H9 (cell line): Measurements from ENCODE around the gene STRN. TPM values are rescaled to one million over a fixed set of nuclear protein-coding genes. Genes with fewer than 3 reads are reported as not detected.

Source experiments
- DNase-seq: peaks from one replicate; pipeline ENCODE4 v3.0.0-alpha.2; 2017
- H2AFZ ChIP-seq: one replicate; pipeline ENCODE4 v1.6.1; 2013; ENCODE audit warnings: mild to moderate bottlenecking, low read length, control low read depth, moderate library complexity
- H2AK5ac ChIP-seq: 2 replicates; pipeline ENCODE4 v1.6.1; 2013; ENCODE audit warnings: low read length, control low read depth, mixed read lengths; ENCODE audit not compliant: insufficient read length
- H2BK120ac ChIP-seq: one replicate; pipeline ENCODE4 v1.6.1; 2013; ENCODE audit warnings: low read depth, mild to moderate bottlenecking, low read length, control low read depth, inconsistent platforms; ENCODE audit not compliant: poor library complexity, severe bottlenecking
- H2BK12ac ChIP-seq: 2 replicates; pipeline ENCODE4 v1.6.1; 2013; ENCODE audit warnings: low read length, control low read depth, mixed read lengths, low read depth; ENCODE audit not compliant: insufficient read length
- H2BK15ac ChIP-seq: 2 replicates; pipeline ENCODE4 v1.6.1; 2013; ENCODE audit warnings: low read depth, low read length, control low read depth
- H2BK20ac ChIP-seq: one replicate; pipeline ENCODE4 v1.6.1; 2013; ENCODE audit warnings: low read depth, mild to moderate bottlenecking, low read length, control low read depth, inconsistent platforms; ENCODE audit not compliant: poor library complexity, severe bottlenecking
- H2BK5ac ChIP-seq: 2 replicates; pipeline ENCODE4 v1.6.1; 2013; ENCODE audit warnings: low read length, control low read depth, mixed read lengths; ENCODE audit not compliant: insufficient read length
- H3K14ac ChIP-seq: 2 replicates; pipeline ENCODE4 v1.6.1; 2013; ENCODE audit warnings: low read length, control low read depth; ENCODE audit not compliant: insufficient read depth
- H3K18ac ChIP-seq: 2 replicates; pipeline ENCODE4 v1.6.1; 2013; ENCODE audit warnings: low read depth, mild to moderate bottlenecking, mixed read lengths, low read length, control low read depth; ENCODE audit not compliant: insufficient read length
- H3K23ac ChIP-seq: 2 replicates; pipeline ENCODE4 v1.6.1; 2013; ENCODE audit warnings: low read length, control low read depth, mixed read lengths, low read depth; ENCODE audit not compliant: insufficient read length
- H3K23me2 ChIP-seq: 2 replicates; pipeline ENCODE4 v1.6.1; 2013; ENCODE audit warnings: low read depth, mild to moderate bottlenecking, mixed read lengths, low read length, control low read depth; ENCODE audit not compliant: insufficient read length, poor library complexity, severe bottlenecking
- H3K27ac ChIP-seq: 2 replicates; pipeline ENCODE4 v1.5.1; 2013; ENCODE audit warnings: low read length, control low read depth, mixed read lengths, low read depth; ENCODE audit not compliant: insufficient read length
- H3K27me3 ChIP-seq: 2 replicates; pipeline ENCODE4 v1.6.1; 2013; ENCODE audit warnings: low read length, control low read depth, inconsistent platforms; ENCODE audit not compliant: insufficient read depth
- H3K4ac ChIP-seq: 2 replicates; pipeline ENCODE4 v1.6.1; 2013; ENCODE audit warnings: low read depth, mild to moderate bottlenecking, control low read depth, inconsistent platforms, low read length, moderate library complexity
- H3K4me1 ChIP-seq: 2 replicates; pipeline ENCODE4 v1.6.1; 2013; ENCODE audit warnings: low read length, control low read depth, inconsistent platforms; ENCODE audit not compliant: insufficient read depth
- H3K4me2 ChIP-seq: 2 replicates; pipeline ENCODE4 v1.6.1; 2013; ENCODE audit warnings: low read length, control low read depth, mixed read lengths; ENCODE audit not compliant: insufficient read length, insufficient read depth
- H3K56ac ChIP-seq: 2 replicates; pipeline ENCODE4 v1.6.1; 2013; ENCODE audit warnings: low read depth, mild to moderate bottlenecking, mixed read lengths, low read length, control low read depth; ENCODE audit not compliant: insufficient read length
- H3K79me1 ChIP-seq: 2 replicates; pipeline ENCODE4 v1.6.1; 2013; ENCODE audit warnings: low read depth, mild to moderate bottlenecking, moderate library complexity, low read length, control low read depth, inconsistent platforms; ENCODE audit not compliant: insufficient read depth, poor library complexity, severe bottlenecking
- H3K79me2 ChIP-seq: 2 replicates; pipeline ENCODE4 v1.6.1; 2013; ENCODE audit warnings: low read length, control low read depth, inconsistent platforms; ENCODE audit not compliant: insufficient read depth
- H3K9ac ChIP-seq: 2 replicates; pipeline ENCODE4 v1.6.1; 2013; ENCODE audit warnings: low read length, control low read depth, mixed read lengths; ENCODE audit not compliant: insufficient read length; ENCODE audit errors: extremely low read depth
- H3K9me3 ChIP-seq: one replicate; pipeline ENCODE4 v1.6.1; 2013; ENCODE audit warnings: low read depth, low read length, inconsistent platforms; ENCODE audit not compliant: control insufficient read depth
- H3T11ph ChIP-seq: one replicate; pipeline ENCODE4 v1.6.1; 2013; ENCODE audit warnings: mild to moderate bottlenecking, low read length, control low read depth, inconsistent platforms
- H4K20me1 ChIP-seq: one replicate; pipeline ENCODE4 v1.6.1; 2013; ENCODE audit not compliant: control insufficient read depth, insufficient read length, insufficient read depth
- H4K5ac ChIP-seq: 2 replicates; pipeline ENCODE4 v1.6.1; 2013; ENCODE audit warnings: low read depth, mild to moderate bottlenecking, mixed read lengths, low read length, control low read depth; ENCODE audit not compliant: insufficient read length
- H4K8ac ChIP-seq: replicated peaks from 2 replicates; pipeline ENCODE4 v1.6.1; 2013; ENCODE audit warnings: low read length, control low read depth, mixed read lengths, low read depth; ENCODE audit not compliant: insufficient read length
- H4K91ac ChIP-seq: 2 replicates; pipeline ENCODE4 v1.6.1; 2013; ENCODE audit warnings: low read depth, mild to moderate bottlenecking, moderate library complexity, mixed read lengths, low read length, control low read depth; ENCODE audit not compliant: insufficient read length
- H3K27ac Mint-ChIP-seq, 3 experiments: 2 replicates in 2 of 3; 3 replicates in 1 of 3; pipeline ENCODE4 v1.8.0; 2020 to 2021; ENCODE audit warnings: mixed read lengths in 3 of 3, mild to moderate bottlenecking in 1 of 3, moderate library complexity in 1 of 3
- H3K27me3 Mint-ChIP-seq: 2 replicates; pipeline ENCODE4 v1.8.0; 2021; ENCODE audit warnings: low read depth, mild to moderate bottlenecking, moderate library complexity, mixed read lengths
- H3K36me3 Mint-ChIP-seq, 3 experiments: 2 replicates in 2 of 3; 3 replicates in 1 of 3; pipeline ENCODE4 v1.8.0; 2020 to 2021; ENCODE audit warnings: low read depth in 3 of 3, mixed read lengths in 3 of 3; ENCODE audit not compliant: insufficient read depth in 1 of 3
- H3K4me1 Mint-ChIP-seq, 2 experiments: 2 replicates each; pipeline ENCODE4 v1.8.0; 2020; ENCODE audit warnings: mixed read lengths in 2 of 2
- H3K4me3 Mint-ChIP-seq, 2 experiments: 2 replicates in 1 of 2; 3 replicates in 1 of 2; pipeline ENCODE4 v1.8.0; 2020 to 2021; ENCODE audit warnings: mild to moderate bottlenecking in 2 of 2, mixed read lengths in 2 of 2, moderate library complexity in 1 of 2
- H3K9me3 Mint-ChIP-seq, 2 experiments: 2 replicates in 1 of 2; 3 replicates in 1 of 2; pipeline ENCODE4 v1.8.0; 2020; ENCODE audit warnings: mild to moderate bottlenecking in 2 of 2, mixed read lengths in 2 of 2, moderate library complexity in 1 of 2
- CTCF ChIP-seq: fragments of 200-600 bp; sonication (generic); conservative IDR thresholded peaks from 3 replicates; pipeline ENCODE4 v1.8.0; 2021; ENCODE audit warnings: antibody characterized with exemption, mild to moderate bottlenecking
- WGBS: extraction: QIAGEN DNeasy Blood & Tissue Kit; methylation state at CpG from one replicate; pipeline ENCODE4 v1.1.7; 2013; ENCODE audit warnings: missing lambda C conversion rate, low lambda C conversion rate, mixed read lengths; ENCODE audit not compliant: insufficient read length; ENCODE audit errors: extremely low coverage; 5-methylcytosine and 5-hydroxymethylcytosine counted together
- total RNA-seq: library from RNA; stranded (reverse); gene quantifications from 2 replicates; pipeline ENCODE4 v1.2.1, GENCODE V29; 2021

Gene STRN
- total RNA-seq, 1 experiment from 2014 or later, result 31.7 TPM

- no peak overlapping the region for H2BK15ac ChIP-seq
- H4K20me1 ChIP-seq, result no peaks in the 10 kb centered on the region
- no peaks in the 10 kb centered on the region for H3K4me1 ChIP-seq
- no peak overlapping the region for H3K14ac ChIP-seq
- no peak overlapping the region for H3K4me2 ChIP-seq
- H3K9me3 Mint-ChIP-seq, result no peaks in the 10 kb centered on the region
- H2AFZ ChIP-seq, result no peak overlapping the region
- no peaks in the 10 kb centered on the region for H3K79me2 ChIP-seq
- H3K9me3 ChIP-seq, result no peaks in the 10 kb centered on the region
- H4K91ac ChIP-seq, result no peak overlapping the region
- H3K4me3 Mint-ChIP-seq, result no peak overlapping the region
- H4K8ac ChIP-seq, result no peak overlapping the region
- DNase-seq, result no peak
- peaks cover 0 to 17% (median 12%) of the 10 kb centered on the region in 3 experiments; a peak in 6 of 7 replicates for H3K36me3 Mint-ChIP-seq
- H3K27ac ChIP-seq, result no peak overlapping the region
- no peaks in the 10 kb centered on the region for H3K79me1 ChIP-seq
- H3K9ac ChIP-seq, result no peak overlapping the region
- H3K27me3 ChIP-seq, result no peaks in the 10 kb centered on the region
- H3T11ph ChIP-seq, result no peak overlapping the region
- no peak overlapping the region for H3K56ac ChIP-seq
- no peak overlapping the region for H2BK20ac ChIP-seq
- no peaks in the 10 kb centered on the region for H3K23me2 ChIP-seq
- H2BK120ac ChIP-seq, result no peak overlapping the region
- no peak for TF ChIP-seq CTCF
- H3K18ac ChIP-seq, result no peak overlapping the region
- H2BK5ac ChIP-seq, result no peak overlapping the region
- H3K27me3 Mint-ChIP-seq, result no peaks in the 10 kb centered on the region
- H3K23ac ChIP-seq, result no peak overlapping the region
- no peak overlapping the region for H4K5ac ChIP-seq
- no peak overlapping the region for H2AK5ac ChIP-seq
- no peak overlapping the region for H3K27ac Mint-ChIP-seq
- H3K4ac ChIP-seq, result no peak overlapping the region
- no peaks in the 10 kb centered on the region for H3K4me1 Mint-ChIP-seq
- no peak overlapping the region for H2BK12ac ChIP-seq
- 100% methylated on average over 1 of the region's 3 CpGs for WGBS
Measured at GRCh38 chr2:36885605-36886004, 80.7 kb downstream of the STRN start.
